Fibroblast of mammary gland (primary cell): Measurements from ENCODE around the gene CENPF.

ENCODE experiments used
- DNase-seq: peaks from one replicate; pipeline ENCODE4 v3.0.0-alpha.2; 2010; ENCODE audit warnings: low read depth
- H3K4me3 ChIP-seq: 2 replicates; pipeline ENCODE4 v1.5.1; 2011; ENCODE audit warnings: low read depth, mild to moderate bottlenecking, low read length, moderate library complexity; ENCODE audit not compliant: control insufficient read depth
- CTCF ChIP-seq: conservative IDR thresholded peaks from 2 replicates; pipeline ENCODE4 v1.5.1; 2011; ENCODE audit warnings: low read depth, low read length, inconsistent platforms; ENCODE audit not compliant: control insufficient read depth, insufficient read depth

Gene CENPF

GRCh38 chr1:214677945-214678344 is 75.0 kb downstream of the CENPF start:
- no peak overlapping the region for H3K4me3 ChIP-seq
- TF ChIP-seq CTCF = no peak
- DNase-seq = no peak

GRCh38 chr1:214678386-214678785 is 75.4 kb downstream of the CENPF start:
- H3K4me3 ChIP-seq = no peak overlapping the region
- TF ChIP-seq CTCF = no peak
- DNase-seq = peak; percentile 30

DNA sequence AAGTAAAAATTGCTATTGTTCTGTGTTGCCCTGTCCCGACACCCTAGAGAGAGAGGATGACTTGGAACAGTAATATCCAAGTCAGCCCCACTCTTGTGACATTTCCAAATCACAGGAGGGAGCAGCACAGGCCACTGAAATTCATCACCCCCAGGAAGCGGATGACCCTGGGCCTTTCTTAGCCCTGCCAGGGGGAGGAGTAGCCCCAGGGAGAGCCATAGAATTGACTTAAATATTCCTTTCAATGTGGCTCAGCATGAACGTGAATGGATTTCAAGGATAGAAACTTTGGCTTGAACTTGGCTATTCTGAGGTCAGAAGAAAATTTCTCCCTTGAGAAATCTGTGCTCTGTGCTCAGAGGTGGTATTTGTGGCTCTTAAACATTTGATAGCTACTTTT is 80.6 kb downstream of the CENPF start:
- DNase-seq = no peak
- H3K4me3 ChIP-seq = no peak overlapping the region
- no peak for TF ChIP-seq CTCF

- TF ChIP-seq CTCF = no peak
- no peak overlapping the region for H3K4me3 ChIP-seq
- no peak for DNase-seq
Measured at GRCh38 chr1:214685906-214686305, 82.9 kb downstream of the CENPF start.

DNA sequence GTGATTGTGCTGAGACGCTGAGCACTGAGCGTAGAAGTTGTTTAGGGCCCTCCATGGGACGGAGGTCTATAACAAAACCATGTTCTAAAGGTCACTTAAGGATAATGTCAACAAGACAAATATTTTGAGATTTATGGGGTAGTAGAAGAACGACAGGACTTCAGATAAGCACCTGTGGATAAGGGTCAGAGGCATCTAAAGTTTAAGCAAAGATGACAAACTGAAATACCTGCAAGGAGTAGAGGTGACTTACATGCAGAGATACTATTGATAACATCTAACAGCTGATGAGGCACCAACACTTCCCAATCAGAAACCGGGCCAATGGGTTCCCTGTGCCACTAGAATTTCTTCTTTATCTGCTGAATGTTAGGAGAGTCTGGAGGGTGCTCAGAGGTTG is 83.5 kb downstream of the CENPF start:
- TF ChIP-seq CTCF = no peak
- DNase-seq = no peak
- H3K4me3 ChIP-seq = no peak overlapping the region

DNA sequence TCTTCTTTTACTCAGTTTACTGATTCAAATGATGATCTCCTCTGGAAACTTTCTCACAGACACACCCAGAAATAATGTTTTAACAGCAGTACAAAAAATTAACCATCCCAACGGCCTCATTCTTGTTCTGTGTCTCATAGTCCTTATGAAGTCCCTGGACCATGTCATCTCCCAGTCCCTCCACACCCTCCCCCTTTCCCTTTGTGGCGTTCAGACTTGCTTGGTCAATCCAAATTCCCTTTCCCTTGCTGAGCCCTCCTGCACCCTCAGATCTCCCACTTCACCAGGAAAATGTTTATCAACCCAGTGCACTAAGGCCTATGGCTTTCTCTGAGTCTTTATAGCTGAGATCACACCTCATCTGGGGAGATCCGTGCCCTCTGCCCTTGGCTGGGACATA is 85.9 kb downstream of the CENPF start:
- no peak for TF ChIP-seq CTCF
- DNase-seq = no peak
- no peak overlapping the region for H3K4me3 ChIP-seq

GRCh38 chr1:214694769-214695168 is 91.8 kb downstream of the CENPF start:
- TF ChIP-seq CTCF = no peak
- no peak for DNase-seq
- H3K4me3 ChIP-seq = no peak overlapping the region
